Ascending aorta (tissue), 2 donors: Measurements from ENCODE around the gene DCAF17. TPM values are rescaled to one million over a fixed set of nuclear protein-coding genes. Genes with fewer than 3 reads are reported as not detected.

Experiments used
- DNase-seq, 2 donors: peaks; one replicate each; pipeline ENCODE4 v3.0.0-alpha.2; 2019; ENCODE audit warnings: low spot score in 2 of 2
- H3K27ac ChIP-seq, 2 donors: fragments of 200-600 bp; sonication (generic); one replicate each; pipeline ENCODE4 v1.5.1; 2016 to 2017; ENCODE audit warnings: mild to moderate bottlenecking in 1 of 2
- H3K27me3 ChIP-seq: fragments of 200-600 bp; sonication (generic); one replicate; pipeline ENCODE4 v1.5.1; 2017
- H3K36me3 ChIP-seq, 2 donors: fragments of 200-600 bp; sonication (generic); one replicate each; pipeline ENCODE4 v1.5.1; 2016
- H3K4me1 ChIP-seq, 2 donors: fragments of 200-600 bp; sonication (generic); one replicate each; pipeline ENCODE4 v1.5.1; 2016 to 2017; ENCODE audit warnings: mild to moderate bottlenecking in 1 of 2
- H3K4me3 ChIP-seq, 2 donors: fragments of 200-600 bp; sonication (generic); one replicate each; pipeline ENCODE4 v1.5.1; 2016 to 2017; ENCODE audit warnings: mild to moderate bottlenecking in 1 of 2
- H3K9me3 ChIP-seq, 2 donors: fragments of 200-600 bp; sonication (generic); one replicate each; pipeline ENCODE4 v1.5.1; 2016
- CTCF ChIP-seq, 3 experiments: fragments of 200-600 bp in 2 of 3; fragments of 450-650 bp in 1 of 3; sonication (generic) in 2 of 3; IDR thresholded peaks; one replicate each; pipeline ENCODE4 v1.5.1; 2016 to 2019; ENCODE audit warnings: antibody characterized with exemption in 3 of 3, mild to moderate bottlenecking in 1 of 3, moderate library complexity in 1 of 3
- intact Hi-C: fragments of 100-400 bp; cut with DNase I; formaldehyde crosslinking; loops from one replicate; pipeline ENCODE4 v1.15.1; 2023
- total RNA-seq: library from RNA; depleted of rRNA; stranded (reverse); fragments of >200 nt; gene quantifications from one replicate; pipeline ENCODE4 v1.1.0, GENCODE V29; 2016

Gene DCAF17
- total RNA-seq, 1 donor from 2014 or later: 22.6 TPM

GRCh38 chr2:171431677-171432167 is 2.3 kb upstream of the DCAF17 start:
- TF ChIP-seq CTCF (IDR thresholded peaks at IDR 0.05): no peak
- Histone ChIP-seq H3K27me3 (no peaks in the 10 kb centered on the region), H3K27ac (no peak overlapping the region), H3K9me3 (no peaks in the 10 kb centered on the region), H3K4me1 (peaks cover 0 to 14% of the 10 kb centered on the region in 2 donors), H3K4me3 (no peak overlapping the region), H3K36me3 (peaks cover 0 to 5% of the 10 kb centered on the region in 2 donors)
- DNase-seq: no peak
- intact Hi-C loops: loop anchor here (5.0 to 10.0 kb wide), 5 partner anchors 269 to 1847 kb away; partner anchors contain the start of genes PDK1, PPIG and TLK1

- H3K4me3 ChIP-seq: no peak overlapping the region
- intact Hi-C loops: loop anchor here (5.0 to 10.0 kb wide), 5 partner anchors 270 to 1848 kb away; partner anchors contain the start of genes PDK1, PPIG and TLK1
- no peaks in the 10 kb centered on the region for H3K9me3 ChIP-seq
- TF ChIP-seq CTCF (IDR thresholded peaks at IDR 0.05): no peak
- H3K27ac ChIP-seq: no peak overlapping the region
- H3K27me3 ChIP-seq: no peaks in the 10 kb centered on the region
- H3K4me1 ChIP-seq: peaks cover 0 to 14% of the 10 kb centered on the region in 2 donors
- DNase-seq: no peak
- peaks cover 0 to 12% of the 10 kb centered on the region in 2 donors for H3K36me3 ChIP-seq
Measured at GRCh38 chr2:171432206-171432968, 1.6 kb upstream of the DCAF17 start.

- H3K9me3 ChIP-seq: no peaks in the 10 kb centered on the region
- H3K27ac ChIP-seq: peak overlapping the region; percentile 96 to 99
- TF ChIP-seq CTCF (IDR thresholded peaks at IDR 0.05): no peak
- peaks cover 0 to 18% of the 10 kb centered on the region in 2 donors for H3K36me3 ChIP-seq
- H3K27me3 ChIP-seq: no peaks in the 10 kb centered on the region
- no peak for DNase-seq
- H3K4me1 ChIP-seq: peaks cover 0 to 14% of the 10 kb centered on the region in 2 donors
- intact Hi-C loops: loop anchor here (5.0 to 10.0 kb wide), 5 partner anchors 271 to 1848 kb away; partner anchors contain the start of genes PDK1, PPIG and TLK1
- H3K4me3 ChIP-seq: peak overlapping the region; percentile 82 to 97
Measured at GRCh38 chr2:171432969-171433762, 860 bp upstream of the DCAF17 start.

DNA sequence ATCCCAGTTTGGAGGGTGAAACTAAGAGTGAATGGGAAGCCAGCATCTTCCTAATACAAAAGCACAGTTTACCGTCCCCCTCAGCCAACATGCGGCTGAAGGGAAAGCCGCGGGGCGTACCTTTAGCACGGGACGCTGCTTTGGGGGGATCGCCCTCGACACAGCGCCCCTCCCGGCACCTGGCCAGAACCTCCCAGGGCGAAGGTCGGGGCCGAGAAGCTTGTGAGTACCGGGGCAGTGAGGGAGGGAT is 338 bp upstream of the DCAF17 start, which contains the start of gene METTL8:
METTL8 (minus strand) TSS at position 228 of the 250 bp plus-strand sequence. CDS start 41,805 bp downstream, outside the sequence.
- Histone ChIP-seq H3K4me1 (peaks cover 0 to 14% of the 10 kb centered on the region in 2 donors), H3K27ac (peak within 1 kb of the TSS; percentile 96 to 99), H3K36me3 (peaks cover 0 to 19% of the 10 kb centered on the region in 2 donors), H3K4me3 (peak within 1 kb of the TSS; percentile 82 to 97), H3K9me3 (no peaks in the 10 kb centered on the region), H3K27me3 (no peaks in the 10 kb centered on the region)
- intact Hi-C loops: loop anchor here (1.0 to 10.0 kb wide), 9 partner anchors 17 to 1849 kb away; partner anchors contain the start of genes CYBRD1, DYNC1I2, GORASP2 and PDK1
- peak in 1 of 3 experiments; percentile 26 for TF ChIP-seq CTCF (IDR thresholded peaks at IDR 0.05)
- no peak for DNase-seq

DNA sequence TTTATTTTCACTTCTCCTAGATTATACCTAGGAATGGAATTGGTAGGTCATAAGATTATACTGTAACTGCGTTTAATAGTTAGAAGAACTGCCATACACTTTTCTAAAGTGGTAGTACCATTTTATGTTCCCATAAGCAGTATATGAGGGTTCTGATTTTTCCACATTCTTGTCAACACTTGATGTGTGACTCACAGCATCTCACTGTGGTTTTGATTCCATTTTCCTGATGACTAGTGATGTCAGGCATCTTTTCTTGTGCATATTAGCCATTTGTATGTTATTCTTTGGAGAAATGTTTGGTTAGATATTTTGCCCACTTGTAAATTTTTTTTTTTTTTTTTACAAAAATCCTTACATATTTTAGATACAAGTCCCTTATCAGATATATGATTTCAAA is 2.3 kb downstream of the DCAF17 start:
- Histone ChIP-seq H3K9me3 (no peaks in the 10 kb centered on the region), H3K27me3 (no peaks in the 10 kb centered on the region), H3K27ac (no peak overlapping the region), H3K36me3 (peaks cover 11 to 35% of the 10 kb centered on the region in 2 donors), H3K4me1 (peaks cover 0 to 14% of the 10 kb centered on the region in 2 donors), H3K4me3 (no peak overlapping the region)
- intact Hi-C loops: loop anchor here (10.0 kb wide), 3 partner anchors 658 to 1852 kb away; partner anchors contain the start of genes PDK1 and PPIG
- no peak for DNase-seq
- no peak for TF ChIP-seq CTCF (IDR thresholded peaks at IDR 0.05)
